LNCaP clone FGC (cell line): ENCODE results near the gene SORBS2.

ENCODE experiments used
- DNase-seq: peaks from one replicate; pipeline ENCODE4 v3.0.0-alpha.2; 2011; ENCODE audit warnings: low read depth
- H3K4me3 ChIP-seq: 2 replicates; pipeline ENCODE4 v1.5.1; 2011; ENCODE audit warnings: mild to moderate bottlenecking, low read depth, low read length, control low read depth
- TF ChIP-seq, protein P1 (sequence below): IDR thresholded peaks from 2 replicates; pipeline ENCODE4 v1.5.1; 2012; ENCODE audit warnings: mild to moderate bottlenecking; ENCODE audit not compliant: control insufficient read depth, insufficient read depth; ENCODE audit errors: extremely low read depth

SORBS2 gene

GRCh38 chr4:185742766-185743165 is 69.2 kb downstream of the SORBS2 start:
- H3K4me3 ChIP-seq = no peak overlapping the region
- TF ChIP-seq, protein P1, sequence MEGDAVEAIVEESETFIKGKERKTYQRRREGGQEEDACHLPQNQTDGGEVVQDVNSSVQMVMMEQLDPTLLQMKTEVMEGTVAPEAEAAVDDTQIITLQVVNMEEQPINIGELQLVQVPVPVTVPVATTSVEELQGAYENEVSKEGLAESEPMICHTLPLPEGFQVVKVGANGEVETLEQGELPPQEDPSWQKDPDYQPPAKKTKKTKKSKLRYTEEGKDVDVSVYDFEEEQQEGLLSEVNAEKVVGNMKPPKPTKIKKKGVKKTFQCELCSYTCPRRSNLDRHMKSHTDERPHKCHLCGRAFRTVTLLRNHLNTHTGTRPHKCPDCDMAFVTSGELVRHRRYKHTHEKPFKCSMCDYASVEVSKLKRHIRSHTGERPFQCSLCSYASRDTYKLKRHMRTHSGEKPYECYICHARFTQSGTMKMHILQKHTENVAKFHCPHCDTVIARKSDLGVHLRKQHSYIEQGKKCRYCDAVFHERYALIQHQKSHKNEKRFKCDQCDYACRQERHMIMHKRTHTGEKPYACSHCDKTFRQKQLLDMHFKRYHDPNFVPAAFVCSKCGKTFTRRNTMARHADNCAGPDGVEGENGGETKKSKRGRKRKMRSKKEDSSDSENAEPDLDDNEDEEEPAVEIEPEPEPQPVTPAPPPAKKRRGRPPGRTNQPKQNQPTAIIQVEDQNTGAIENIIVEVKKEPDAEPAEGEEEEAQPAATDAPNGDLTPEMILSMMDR = no peak
- DNase-seq = no peak

DNA sequence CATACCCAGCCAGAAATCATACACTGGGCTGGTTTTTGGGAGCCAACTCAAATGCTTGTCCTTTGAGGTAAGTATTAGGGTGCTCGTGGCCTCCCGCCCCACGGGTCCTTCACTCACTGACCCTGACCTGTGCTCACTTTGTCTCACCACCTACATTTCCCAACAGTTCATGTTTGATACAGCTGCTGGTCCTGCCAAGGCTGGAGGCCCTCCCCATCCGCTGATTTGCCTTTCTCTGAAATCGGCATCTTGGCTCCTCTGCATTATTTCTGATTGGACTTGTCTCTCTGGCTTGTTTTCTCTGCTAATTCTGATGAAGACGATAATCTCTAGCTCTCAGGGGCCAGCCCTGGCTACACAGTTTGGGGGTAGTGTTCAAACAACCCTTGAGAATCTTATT is 70.2 kb downstream of the SORBS2 start:
- no peak overlapping the region for H3K4me3 ChIP-seq
- TF ChIP-seq, protein P1 = no peak
- no peak for DNase-seq

- TF ChIP-seq, protein P1 = no peak
- DNase-seq = no peak
- H3K4me3 ChIP-seq = no peak overlapping the region
Observed at GRCh38 chr4:185740471-185740873, 71.5 kb downstream of the SORBS2 start.

DNA sequence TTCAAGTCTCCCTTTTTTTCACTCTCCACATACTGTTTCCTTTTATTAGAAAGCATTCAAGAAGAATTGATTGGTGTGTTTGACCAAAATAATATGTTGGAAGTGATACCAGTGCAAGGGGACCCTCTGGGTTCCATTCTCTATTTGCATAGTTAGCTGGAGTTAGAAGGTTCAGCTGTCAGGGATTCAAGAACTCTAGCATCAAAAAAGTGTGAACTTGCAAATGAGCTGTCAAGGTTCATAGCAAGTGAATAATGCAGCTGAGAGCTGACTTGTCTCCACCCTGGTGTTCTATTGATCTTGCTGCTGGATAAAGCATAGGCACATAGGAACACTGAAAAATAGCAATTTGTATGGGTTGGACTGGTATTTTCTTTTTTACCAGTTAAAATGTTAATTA is 73.2 kb downstream of the SORBS2 start:
- no peak for DNase-seq
- TF ChIP-seq, protein P1 = no peak
- H3K4me3 ChIP-seq = no peak overlapping the region

GRCh38 chr4:185738038-185738552 is 73.9 kb downstream of the SORBS2 start:
- no peak for DNase-seq
- TF ChIP-seq, protein P1 = no peak
- H3K4me3 ChIP-seq = no peak overlapping the region

- no peak overlapping the region for H3K4me3 ChIP-seq
- DNase-seq = no peak
- TF ChIP-seq, protein P1 = no peak
Observed at GRCh38 chr4:185737489-185738037, 74.4 kb downstream of the SORBS2 start.

DNA sequence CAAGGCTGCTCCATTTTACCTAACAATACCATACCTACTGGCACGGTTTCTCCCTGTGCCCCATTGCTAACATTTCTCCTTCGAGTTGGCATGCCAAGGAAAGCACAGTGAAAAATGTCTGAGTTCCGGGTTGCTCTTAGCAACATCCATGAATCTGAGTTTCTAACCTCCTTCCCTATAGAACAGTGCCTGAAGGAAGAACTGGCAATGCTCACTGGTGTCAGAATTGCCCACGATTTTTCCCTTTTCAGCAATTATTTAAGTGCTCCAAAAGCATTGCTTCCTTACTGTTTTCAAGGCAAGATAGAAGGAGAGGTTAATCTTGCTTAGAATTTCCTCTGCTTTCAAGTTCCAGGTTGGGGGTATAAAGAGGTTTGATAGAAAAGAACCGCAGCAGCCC is 75.1 kb downstream of the SORBS2 start:
- H3K4me3 ChIP-seq = no peak overlapping the region
- DNase-seq = no peak
- TF ChIP-seq, protein P1 = no peak
